HG03469 (cell line): ENCODE measurements around the gene KLHL29.
"Not testable (repeated sequence)": the region's sequence is repeated elsewhere in the genome, so short reads cannot be mapped to it uniquely, and the experiment has no call there.

Source experiments
- ATAC-seq: cut with Tn5 transposase; IDR thresholded peaks from one replicate; pipeline ENCODE4 v1.9.1; 2021; ENCODE audit warnings: mild to moderate bottlenecking, moderate library complexity, moderate number of reproducible peaks; ENCODE audit not compliant: unreplicated experiment

Gene KLHL29

GRCh38 chr2:23734416-23734815, 349.4 kb downstream of the KLHL29 start:
- ATAC-seq: no peak

GRCh38 chr2:23736783-23737182, 351.8 kb downstream of the KLHL29 start:
- not testable (repeated sequence) for ATAC-seq

GRCh38 chr2:23745068-23745725, 360.2 kb downstream of the KLHL29 start:
- ATAC-seq: no peak

- ATAC-seq: no peak
Observed at GRCh38 chr2:23745726-23746105, 360.7 kb downstream of the KLHL29 start.

GRCh38 chr2:23746141-23746863, 361.3 kb downstream of the KLHL29 start:
- ATAC-seq: no peak

GRCh38 chr2:23751747-23752265, 366.8 kb downstream of the KLHL29 start:
- no peak for ATAC-seq

GRCh38 chr2:23753291-23754010, 368.5 kb downstream of the KLHL29 start:
- no peak for ATAC-seq

- ATAC-seq: no peak
Observed at GRCh38 chr2:23754970-23755369, 370.0 kb downstream of the KLHL29 start.

GRCh38 chr2:23756593-23757292, 371.8 kb downstream of the KLHL29 start:
- no peak for ATAC-seq

GRCh38 chr2:23757686-23758433, 372.9 kb downstream of the KLHL29 start:
- no peak for ATAC-seq
